ENCODE results near the gene CREB5.

The CREB5 gene

GRCh38 chr7:28865601-28866144, 453.4 kb downstream of the CREB5 start:
- H3K4me1 ChIP-seq (ENCODE audit: control insufficient read depth, insufficient read depth, low read depth, low read length): peaks cover 12% of the 10 kb centered on the region
- H2BK120ac ChIP-seq (ENCODE audit: low read depth, low read length): no peak overlapping the region
- H3K14ac ChIP-seq (ENCODE audit: low read length in 2 of 2): no peak overlapping the region
- H3K18ac ChIP-seq (ENCODE audit: low read depth in 1 of 2, low read length in 2 of 2): no peak overlapping the region
- no peak overlapping the region for H2AK5ac ChIP-seq (ENCODE audit: low read length, severe bottlenecking)
- H4K91ac ChIP-seq (ENCODE audit: low read length): no peak overlapping the region
- no peaks in the 10 kb centered on the region for H3K27me3 ChIP-seq (ENCODE audit: control insufficient read depth in 1 of 2, insufficient read depth in 1 of 2, low read length in 2 of 2)
- H2AFZ ChIP-seq (ENCODE audit: low read depth, low read length): no peak overlapping the region
- no peak overlapping the region for H3K4ac ChIP-seq (ENCODE audit: low read depth in 1 of 2, low read length in 2 of 2)
- H3K4me3 ChIP-seq (ENCODE audit: insufficient read depth in 1 of 2, low read depth in 1 of 2, low read length in 2 of 2): no peak overlapping the region
- H3K9ac ChIP-seq (ENCODE audit: low read length): no peak overlapping the region
- 57% methylated on average over 6 of the region's 6 CpGs for WGBS
- no peak overlapping the region for H2BK12ac ChIP-seq (ENCODE audit: low read length in 2 of 2)
- no peak overlapping the region for H2BK5ac ChIP-seq (ENCODE audit: low read depth, low read length, poor library complexity, severe bottlenecking)
- H2BK15ac ChIP-seq (ENCODE audit: low read depth, poor library complexity, severe bottlenecking): no peak overlapping the region
- no peaks in the 10 kb centered on the region for H3K36me3 ChIP-seq (ENCODE audit: control insufficient read depth in 1 of 2, insufficient read depth in 2 of 2, low read depth in 1 of 2, low read length in 2 of 2)
- peak; percentile 23 for DNase-seq
- H3K4me2 ChIP-seq (ENCODE audit: low read length, poor library complexity, severe bottlenecking): no peak overlapping the region
- H4K8ac ChIP-seq (ENCODE audit: low read length): no peak overlapping the region
- H3K23ac ChIP-seq (ENCODE audit: low read length in 2 of 2): no peak overlapping the region
- no peaks in the 10 kb centered on the region for H3K9me3 ChIP-seq (ENCODE audit: control insufficient read depth, low read length)
- peak overlapping the region; percentile 88 for H3K27ac ChIP-seq (ENCODE audit: low read length, poor library complexity, severe bottlenecking)
- H3K79me1 ChIP-seq (replicated peaks; ENCODE audit: low read length, poor library complexity, severe bottlenecking): no peaks in the 10 kb centered on the region

DNA sequence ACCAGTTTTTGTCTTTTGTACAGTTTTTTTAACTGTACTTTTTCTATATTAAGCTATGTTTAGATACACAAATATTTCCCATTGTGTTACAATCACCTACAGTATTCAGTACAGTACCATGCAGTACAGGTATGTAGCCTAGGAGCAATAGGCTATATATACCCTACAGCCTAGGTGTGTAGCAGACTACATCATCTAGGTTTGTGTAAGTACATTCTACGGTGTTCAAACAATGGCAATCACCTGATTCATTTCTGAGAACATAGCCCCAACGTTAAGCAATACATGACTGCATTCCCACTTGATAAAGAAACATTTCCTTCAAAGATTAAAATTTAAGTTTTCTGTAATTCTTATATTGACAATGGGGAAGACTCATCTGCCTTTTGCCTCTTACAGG, 456.4 kb downstream of the CREB5 start:
- Histone ChIP-seq H3K18ac (ENCODE audit: low read depth in 1 of 2, low read length in 2 of 2) (no peak overlapping the region), H2AK5ac (ENCODE audit: low read length, severe bottlenecking) (no peak overlapping the region), H3K4ac (ENCODE audit: low read depth in 1 of 2, low read length in 2 of 2) (no peak overlapping the region), H3K9ac (ENCODE audit: low read length) (no peak overlapping the region), H4K8ac (ENCODE audit: low read length) (no peak overlapping the region), H3K14ac (ENCODE audit: low read length in 2 of 2) (no peak overlapping the region), H3K9me3 (ENCODE audit: control insufficient read depth, low read length) (no peaks in the 10 kb centered on the region), H3K4me3 (ENCODE audit: insufficient read depth in 1 of 2, low read depth in 1 of 2, low read length in 2 of 2) (no peak overlapping the region), H2BK5ac (ENCODE audit: low read depth, low read length, poor library complexity, severe bottlenecking) (no peak overlapping the region), H2BK120ac (ENCODE audit: low read depth, low read length) (no peak overlapping the region), H3K4me2 (ENCODE audit: low read length, poor library complexity, severe bottlenecking) (no peak overlapping the region), H2BK12ac (ENCODE audit: low read length in 2 of 2) (no peak overlapping the region), H2BK15ac (ENCODE audit: low read depth, poor library complexity, severe bottlenecking) (no peak overlapping the region), H3K36me3 (ENCODE audit: control insufficient read depth in 1 of 2, insufficient read depth in 2 of 2, low read depth in 1 of 2, low read length in 2 of 2) (no peaks in the 10 kb centered on the region), H4K91ac (ENCODE audit: low read length) (no peak overlapping the region), H3K27ac (ENCODE audit: low read length, poor library complexity, severe bottlenecking) (no peak overlapping the region), H2AFZ (ENCODE audit: low read depth, low read length) (no peak overlapping the region), H3K23ac (ENCODE audit: low read length in 2 of 2) (no peak overlapping the region), H3K27me3 (ENCODE audit: control insufficient read depth in 1 of 2, insufficient read depth in 1 of 2, low read length in 2 of 2) (no peaks in the 10 kb centered on the region), H3K4me1 (ENCODE audit: control insufficient read depth, insufficient read depth, low read depth, low read length) (peaks cover 8% of the 10 kb centered on the region), H3K79me1 (replicated peaks; ENCODE audit: low read length, poor library complexity, severe bottlenecking) (no peaks in the 10 kb centered on the region)
- DNase-seq: no peak
- 100% methylated on average over 1 of the region's 2 CpGs for WGBS

GRCh38 chr7:28871077-28871476, 458.8 kb downstream of the CREB5 start:
- Histone ChIP-seq H3K9me3 (ENCODE audit: control insufficient read depth, low read length) (no peaks in the 10 kb centered on the region), H3K4me3 (ENCODE audit: insufficient read depth in 1 of 2, low read depth in 1 of 2, low read length in 2 of 2) (no peak overlapping the region), H3K36me3 (ENCODE audit: control insufficient read depth in 1 of 2, insufficient read depth in 2 of 2, low read depth in 1 of 2, low read length in 2 of 2) (no peaks in the 10 kb centered on the region), H3K79me1 (replicated peaks; ENCODE audit: low read length, poor library complexity, severe bottlenecking) (no peaks in the 10 kb centered on the region), H3K4me1 (ENCODE audit: control insufficient read depth, insufficient read depth, low read depth, low read length) (peaks cover 6% of the 10 kb centered on the region), H3K9ac (ENCODE audit: low read length) (no peak overlapping the region), H2BK5ac (ENCODE audit: low read depth, low read length, poor library complexity, severe bottlenecking) (no peak overlapping the region), H2BK15ac (ENCODE audit: low read depth, poor library complexity, severe bottlenecking) (no peak overlapping the region), H2BK12ac (ENCODE audit: low read length in 2 of 2) (no peak overlapping the region), H2AFZ (ENCODE audit: low read depth, low read length) (no peak overlapping the region), H3K27me3 (ENCODE audit: control insufficient read depth in 1 of 2, insufficient read depth in 1 of 2, low read length in 2 of 2) (no peaks in the 10 kb centered on the region), H2AK5ac (ENCODE audit: low read length, severe bottlenecking) (no peak overlapping the region), H3K18ac (ENCODE audit: low read depth in 1 of 2, low read length in 2 of 2) (no peak overlapping the region), H3K23ac (ENCODE audit: low read length in 2 of 2) (no peak overlapping the region), H3K4me2 (ENCODE audit: low read length, poor library complexity, severe bottlenecking) (no peak overlapping the region), H3K4ac (ENCODE audit: low read depth in 1 of 2, low read length in 2 of 2) (no peak overlapping the region), H3K14ac (ENCODE audit: low read length in 2 of 2) (no peak overlapping the region), H4K8ac (ENCODE audit: low read length) (no peak overlapping the region), H4K91ac (ENCODE audit: low read length) (no peak overlapping the region), H3K27ac (ENCODE audit: low read length, poor library complexity, severe bottlenecking) (no peak overlapping the region), H2BK120ac (ENCODE audit: low read depth, low read length) (no peak overlapping the region)
- WGBS: no CpG with 5 or more reads among the region's 2 CpGs
- DNase-seq: no peak

GRCh38 chr7:28871631-28872030, 459.3 kb downstream of the CREB5 start:
- Histone ChIP-seq H3K36me3 (ENCODE audit: control insufficient read depth in 1 of 2, insufficient read depth in 2 of 2, low read depth in 1 of 2, low read length in 2 of 2) (no peaks in the 10 kb centered on the region), H3K9ac (ENCODE audit: low read length) (no peak overlapping the region), H3K27ac (ENCODE audit: low read length, poor library complexity, severe bottlenecking) (no peak overlapping the region), H3K4me1 (ENCODE audit: control insufficient read depth, insufficient read depth, low read depth, low read length) (peaks cover 2% of the 10 kb centered on the region), H3K79me1 (replicated peaks; ENCODE audit: low read length, poor library complexity, severe bottlenecking) (no peaks in the 10 kb centered on the region), H4K8ac (ENCODE audit: low read length) (no peak overlapping the region), H3K4me3 (ENCODE audit: insufficient read depth in 1 of 2, low read depth in 1 of 2, low read length in 2 of 2) (no peak overlapping the region), H3K14ac (ENCODE audit: low read length in 2 of 2) (no peak overlapping the region), H3K4ac (ENCODE audit: low read depth in 1 of 2, low read length in 2 of 2) (no peak overlapping the region), H2AK5ac (ENCODE audit: low read length, severe bottlenecking) (no peak overlapping the region), H2BK12ac (ENCODE audit: low read length in 2 of 2) (no peak overlapping the region), H4K91ac (ENCODE audit: low read length) (no peak overlapping the region), H3K4me2 (ENCODE audit: low read length, poor library complexity, severe bottlenecking) (no peak overlapping the region), H2BK5ac (ENCODE audit: low read depth, low read length, poor library complexity, severe bottlenecking) (no peak overlapping the region), H2AFZ (ENCODE audit: low read depth, low read length) (no peak overlapping the region), H2BK15ac (ENCODE audit: low read depth, poor library complexity, severe bottlenecking) (no peak overlapping the region), H3K18ac (ENCODE audit: low read depth in 1 of 2, low read length in 2 of 2) (no peak overlapping the region), H3K23ac (ENCODE audit: low read length in 2 of 2) (no peak overlapping the region), H3K9me3 (ENCODE audit: control insufficient read depth, low read length) (no peaks in the 10 kb centered on the region), H3K27me3 (ENCODE audit: control insufficient read depth in 1 of 2, insufficient read depth in 1 of 2, low read length in 2 of 2) (no peaks in the 10 kb centered on the region), H2BK120ac (ENCODE audit: low read depth, low read length) (no peak overlapping the region)
- DNase-seq: no peak

Measured in mesenchymal stem cell (in vitro differentiated cells and primary cell).